GM12801 (cell line): ENCODE data around the gene NFATC1.

Source experiments
- TF ChIP-seq, protein P1 (sequence below): IDR thresholded peaks from one replicate; pipeline ENCODE4 v1.5.1; 2011; ENCODE audit warnings: control low read depth; ENCODE audit not compliant: insufficient read length; ENCODE audit errors: extremely low read depth

Gene NFATC1

DNA sequence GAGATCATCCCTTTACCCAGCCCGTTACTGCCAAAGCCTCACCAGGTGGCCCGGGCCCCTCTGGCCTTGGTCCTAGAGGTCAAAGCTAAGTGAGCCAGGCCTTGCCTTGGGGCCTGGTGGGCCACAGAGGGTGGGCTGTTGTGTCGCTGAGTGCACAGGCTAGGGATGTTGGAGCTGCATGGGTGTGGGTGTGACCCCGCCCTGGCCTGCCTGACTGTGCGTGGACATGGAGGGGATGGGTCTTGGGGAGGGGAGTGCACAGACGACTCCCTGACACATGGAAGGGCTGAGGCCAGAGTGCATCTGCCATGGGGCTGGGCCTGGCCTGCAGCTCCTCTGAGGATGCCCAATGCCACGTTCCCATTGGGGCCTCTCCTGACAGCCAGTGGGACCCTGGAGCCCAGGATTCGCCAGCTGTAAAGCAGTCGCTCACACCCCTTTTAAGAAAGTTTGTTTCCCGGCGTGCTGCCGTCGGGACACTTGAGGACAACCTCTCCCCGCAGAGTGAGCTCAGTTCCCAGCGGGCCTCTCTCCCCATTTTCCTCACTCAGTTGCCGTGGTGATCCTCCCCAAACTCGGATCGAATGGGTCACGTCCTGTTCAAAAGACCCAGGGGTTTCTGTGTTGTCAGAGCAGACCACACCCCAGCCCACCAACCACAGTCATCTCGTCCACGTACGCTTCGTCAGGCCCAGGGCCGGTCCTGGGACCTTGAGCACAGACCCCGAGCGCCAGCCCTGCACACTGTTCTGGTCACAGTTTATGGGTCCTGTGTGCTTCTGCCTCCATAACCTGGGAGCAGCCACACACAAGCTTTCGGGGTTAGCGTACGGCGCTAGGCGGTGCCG, 93.5 kb downstream of the NFATC1 start:
- TF ChIP-seq, protein P1, sequence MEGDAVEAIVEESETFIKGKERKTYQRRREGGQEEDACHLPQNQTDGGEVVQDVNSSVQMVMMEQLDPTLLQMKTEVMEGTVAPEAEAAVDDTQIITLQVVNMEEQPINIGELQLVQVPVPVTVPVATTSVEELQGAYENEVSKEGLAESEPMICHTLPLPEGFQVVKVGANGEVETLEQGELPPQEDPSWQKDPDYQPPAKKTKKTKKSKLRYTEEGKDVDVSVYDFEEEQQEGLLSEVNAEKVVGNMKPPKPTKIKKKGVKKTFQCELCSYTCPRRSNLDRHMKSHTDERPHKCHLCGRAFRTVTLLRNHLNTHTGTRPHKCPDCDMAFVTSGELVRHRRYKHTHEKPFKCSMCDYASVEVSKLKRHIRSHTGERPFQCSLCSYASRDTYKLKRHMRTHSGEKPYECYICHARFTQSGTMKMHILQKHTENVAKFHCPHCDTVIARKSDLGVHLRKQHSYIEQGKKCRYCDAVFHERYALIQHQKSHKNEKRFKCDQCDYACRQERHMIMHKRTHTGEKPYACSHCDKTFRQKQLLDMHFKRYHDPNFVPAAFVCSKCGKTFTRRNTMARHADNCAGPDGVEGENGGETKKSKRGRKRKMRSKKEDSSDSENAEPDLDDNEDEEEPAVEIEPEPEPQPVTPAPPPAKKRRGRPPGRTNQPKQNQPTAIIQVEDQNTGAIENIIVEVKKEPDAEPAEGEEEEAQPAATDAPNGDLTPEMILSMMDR = no peak

DNA sequence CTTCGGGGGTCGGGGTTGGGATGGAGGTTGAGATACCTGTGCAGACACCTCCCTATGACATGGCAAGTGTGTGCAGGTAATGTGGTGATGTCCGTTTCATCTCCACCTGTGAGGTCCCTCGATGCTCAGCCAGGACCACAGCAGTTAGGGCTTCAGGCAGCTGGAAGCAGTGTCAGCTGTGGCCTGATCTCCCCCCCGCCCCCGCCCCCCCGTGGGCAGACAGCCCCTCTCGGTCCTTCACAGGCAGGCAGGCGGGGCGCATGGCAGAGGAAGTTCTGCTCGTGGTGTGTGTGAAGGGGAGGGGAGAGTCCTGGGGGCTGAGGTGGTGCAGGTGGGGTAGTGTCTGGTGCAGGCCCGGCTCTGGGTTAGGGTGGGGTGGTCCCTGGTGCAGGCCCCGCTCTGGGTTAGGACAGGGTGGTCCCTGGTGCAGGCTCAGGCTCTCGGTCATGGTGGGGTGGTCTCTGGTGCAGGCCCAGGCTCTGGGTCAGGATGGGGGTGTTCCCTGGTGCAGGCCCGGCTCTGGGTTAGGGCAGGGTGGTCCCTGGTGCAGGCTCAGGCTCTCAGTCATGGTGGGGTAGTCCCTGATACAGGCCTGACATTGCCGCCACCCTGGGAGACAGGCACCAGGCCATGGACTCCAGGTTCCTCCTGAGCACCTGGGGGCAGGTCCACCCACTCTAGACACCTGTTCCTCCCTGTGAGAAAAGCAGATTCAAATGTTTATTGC, 94.3 kb downstream of the NFATC1 start:
- TF ChIP-seq, protein P1 = no peak

GRCh38 chr18:79490626-79491041, 94.9 kb downstream of the NFATC1 start:
- TF ChIP-seq, protein P1 = no peak

GRCh38 chr18:79491081-79491551, 95.4 kb downstream of the NFATC1 start:
- TF ChIP-seq, protein P1 = no peak

DNA sequence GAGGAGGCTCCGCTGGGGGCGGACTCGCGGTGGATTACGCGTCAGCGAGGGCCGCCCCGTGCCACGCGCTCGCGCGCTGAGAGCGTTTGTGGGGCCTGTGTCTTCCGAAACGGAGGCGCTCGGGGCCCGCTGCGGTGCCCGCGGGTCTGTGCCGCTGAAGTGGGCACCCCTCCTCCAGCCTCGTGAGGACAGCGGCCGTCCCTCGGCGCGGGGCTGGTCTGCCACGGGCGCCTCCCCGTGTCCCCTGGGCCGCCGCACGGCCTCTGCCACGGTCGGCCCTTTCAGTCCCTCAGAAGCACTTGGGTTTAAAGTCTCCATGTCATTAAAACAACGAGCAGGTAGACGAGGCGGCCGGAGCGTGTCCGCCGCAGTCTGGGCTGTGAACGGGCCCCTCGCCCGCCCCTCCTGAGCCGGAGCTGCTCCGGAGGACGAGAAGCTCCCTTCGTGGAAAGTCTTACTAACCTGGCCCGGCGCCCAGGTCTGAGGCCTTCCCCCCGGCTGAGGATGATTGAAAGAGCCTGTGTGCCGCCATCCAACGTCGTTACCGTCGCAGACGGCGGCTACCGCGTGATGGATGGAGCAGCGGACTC, 97.6 kb downstream of the NFATC1 start:
- TF ChIP-seq, protein P1 = no peak

DNA sequence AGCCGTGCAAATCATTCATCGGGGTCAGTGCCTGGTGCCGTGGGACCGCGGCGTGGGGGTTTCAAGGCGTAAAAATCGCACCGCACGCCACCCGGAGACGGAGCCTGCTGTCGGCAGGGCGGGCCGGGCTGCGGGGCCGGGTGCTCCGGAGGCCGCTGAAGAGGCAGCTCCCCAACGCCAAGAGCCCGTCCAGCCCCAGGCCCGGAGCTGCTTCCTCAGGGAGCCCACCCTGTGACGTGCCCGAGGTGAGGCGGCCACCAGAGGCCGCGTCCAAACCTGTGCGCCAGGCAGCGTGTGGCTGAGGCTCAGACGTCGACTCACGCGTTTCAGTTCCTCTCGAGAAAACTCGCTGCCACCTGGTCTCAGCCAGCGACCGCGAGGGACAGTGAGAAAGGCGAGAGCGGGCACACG, 98.1 kb downstream of the NFATC1 start:
- TF ChIP-seq, protein P1 = no peak

GRCh38 chr18:79494936-79495335, 99.2 kb downstream of the NFATC1 start:
- TF ChIP-seq, protein P1 = no peak
